ENCODE results near the gene PLCH1. TPM values are rescaled to one million over a fixed set of nuclear protein-coding genes. Genes with fewer than 3 reads are reported as not detected.

Gene PLCH1
- total RNA-seq, 1 experiment from 2014 or later = 8.9 TPM

DNA sequence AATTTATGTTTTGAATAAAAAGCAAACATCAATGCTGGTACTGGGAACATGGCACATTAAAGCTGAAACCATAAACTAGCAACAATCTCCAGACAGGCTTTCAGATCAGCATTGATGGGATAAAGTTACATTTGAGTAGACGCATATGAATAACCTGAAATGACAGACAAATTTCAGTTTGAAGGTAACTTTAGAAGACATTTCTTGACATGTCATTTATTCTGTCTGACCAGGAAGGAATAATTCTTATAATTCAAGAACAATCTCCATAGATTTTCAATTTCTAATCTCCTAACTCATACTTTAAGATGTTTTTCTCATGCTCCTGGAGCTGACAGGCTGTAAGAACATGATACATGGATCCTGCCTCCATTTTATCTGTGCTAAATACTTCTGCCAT is 69.8 kb downstream of the PLCH1 start (continued):
- TF ChIP-seq, protein P1, sequence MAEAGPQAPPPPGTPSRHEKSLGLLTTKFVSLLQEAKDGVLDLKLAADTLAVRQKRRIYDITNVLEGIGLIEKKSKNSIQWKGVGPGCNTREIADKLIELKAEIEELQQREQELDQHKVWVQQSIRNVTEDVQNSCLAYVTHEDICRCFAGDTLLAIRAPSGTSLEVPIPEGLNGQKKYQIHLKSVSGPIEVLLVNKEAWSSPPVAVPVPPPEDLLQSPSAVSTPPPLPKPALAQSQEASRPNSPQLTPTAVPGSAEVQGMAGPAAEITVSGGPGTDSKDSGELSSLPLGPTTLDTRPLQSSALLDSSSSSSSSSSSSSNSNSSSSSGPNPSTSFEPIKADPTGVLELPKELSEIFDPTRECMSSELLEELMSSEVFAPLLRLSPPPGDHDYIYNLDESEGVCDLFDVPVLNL (CRISPR knock-in tag; IDR thresholded peaks at IDR 0.05; ENCODE audit: borderline replicate concordance, low read depth) = no peak

DNA sequence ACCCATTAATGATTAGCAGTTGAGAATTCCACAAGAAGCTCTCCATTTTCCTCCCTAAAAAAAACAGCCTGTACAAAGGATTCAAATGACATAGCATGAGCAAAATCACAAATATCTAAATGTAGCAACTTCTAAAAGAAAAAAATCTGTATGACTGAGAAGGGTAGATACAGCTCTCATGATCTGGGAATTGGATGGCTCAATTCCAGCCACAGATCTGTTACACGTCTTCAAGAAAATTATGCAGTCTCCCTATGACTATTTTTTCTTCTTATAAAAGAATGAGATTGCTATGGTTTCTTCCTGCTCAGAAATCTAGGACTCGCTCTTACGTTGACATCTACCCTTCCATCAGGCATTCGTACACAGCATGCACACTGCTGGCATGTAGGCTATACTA is 71.5 kb downstream of the PLCH1 start:
- POLR2A ChIA-PET = no interaction called here
- no peak for DNase-seq (ENCODE audit: low spot score)
- ATAC-seq = no peak
- Mint-ChIP-seq H3K4me3 (no peak overlapping the region), H3K27ac (no peak overlapping the region), H3K9me3 (no peaks in the 10 kb centered on the region), H3K27me3 (ENCODE audit: low read depth) (peaks cover 14% of the 10 kb centered on the region), H3K4me1 (peaks cover 12% of the 10 kb centered on the region), H3K36me3 (no peaks in the 10 kb centered on the region)
- CTCF ChIA-PET = interaction anchor here (1.0 to 1.2 kb wide), 2 partner anchors 29 to 133 kb away, joined by 3 read pairs; partner anchors contain the start of gene C3orf33
- TF ChIP-seq ZNF219 (CRISPR knock-in tag; IDR thresholded peaks at IDR 0.05; ENCODE audit: borderline replicate concordance) (no peak), MXD4 (CRISPR knock-in tag; IDR thresholded peaks at IDR 0.05; ENCODE audit: borderline replicate concordance) (no peak), ZNF396 (CRISPR knock-in tag; IDR thresholded peaks at IDR 0.05; ENCODE audit: borderline replicate concordance) (no peak), PRRX2 (CRISPR knock-in tag; IDR thresholded peaks at IDR 0.05) (no peak), ZNF423 (CRISPR knock-in tag; IDR thresholded peaks at IDR 0.05) (no peak), NR2C2 (CRISPR knock-in tag; IDR thresholded peaks at IDR 0.05) (no peak), NR3C1 (CRISPR knock-in tag; conservative IDR thresholded peaks at IDR 0.05; ENCODE audit: low read depth) (no peak), SMAD4 (CRISPR knock-in tag; IDR thresholded peaks at IDR 0.05) (no peak)
- TF ChIP-seq, protein P2, sequence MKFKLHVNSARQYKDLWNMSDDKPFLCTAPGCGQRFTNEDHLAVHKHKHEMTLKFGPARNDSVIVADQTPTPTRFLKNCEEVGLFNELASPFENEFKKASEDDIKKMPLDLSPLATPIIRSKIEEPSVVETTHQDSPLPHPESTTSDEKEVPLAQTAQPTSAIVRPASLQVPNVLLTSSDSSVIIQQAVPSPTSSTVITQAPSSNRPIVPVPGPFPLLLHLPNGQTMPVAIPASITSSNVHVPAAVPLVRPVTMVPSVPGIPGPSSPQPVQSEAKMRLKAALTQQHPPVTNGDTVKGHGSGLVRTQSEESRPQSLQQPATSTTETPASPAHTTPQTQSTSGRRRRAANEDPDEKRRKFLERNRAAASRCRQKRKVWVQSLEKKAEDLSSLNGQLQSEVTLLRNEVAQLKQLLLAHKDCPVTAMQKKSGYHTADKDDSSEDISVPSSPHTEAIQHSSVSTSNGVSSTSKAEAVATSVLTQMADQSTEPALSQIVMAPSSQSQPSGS (CRISPR knock-in tag; IDR thresholded peaks at IDR 0.05; ENCODE audit: borderline replicate concordance, low read depth) = no peak
- TF ChIP-seq, protein P3, sequence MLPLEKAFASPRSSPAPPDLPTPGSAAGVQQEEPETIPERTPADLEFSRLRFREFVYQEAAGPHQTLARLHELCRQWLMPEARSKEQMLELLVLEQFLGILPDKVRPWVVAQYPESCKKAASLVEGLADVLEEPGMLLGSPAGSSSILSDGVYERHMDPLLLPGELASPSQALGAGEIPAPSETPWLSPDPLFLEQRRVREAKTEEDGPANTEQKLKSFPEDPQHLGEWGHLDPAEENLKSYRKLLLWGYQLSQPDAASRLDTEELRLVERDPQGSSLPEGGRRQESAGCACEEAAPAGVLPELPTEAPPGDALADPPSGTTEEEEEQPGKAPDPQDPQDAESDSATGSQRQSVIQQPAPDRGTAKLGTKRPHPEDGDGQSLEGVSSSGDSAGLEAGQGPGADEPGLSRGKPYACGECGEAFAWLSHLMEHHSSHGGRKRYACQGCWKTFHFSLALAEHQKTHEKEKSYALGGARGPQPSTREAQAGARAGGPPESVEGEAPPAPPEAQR (CRISPR knock-in tag; IDR thresholded peaks at IDR 0.05) = no peak
- TF ChIP-seq, protein P4, sequence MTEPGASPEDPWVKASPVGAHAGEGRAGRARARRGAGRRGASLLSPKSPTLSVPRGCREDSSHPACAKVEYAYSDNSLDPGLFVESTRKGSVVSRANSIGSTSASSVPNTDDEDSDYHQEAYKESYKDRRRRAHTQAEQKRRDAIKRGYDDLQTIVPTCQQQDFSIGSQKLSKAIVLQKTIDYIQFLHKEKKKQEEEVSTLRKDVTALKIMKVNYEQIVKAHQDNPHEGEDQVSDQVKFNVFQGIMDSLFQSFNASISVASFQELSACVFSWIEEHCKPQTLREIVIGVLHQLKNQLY (CRISPR knock-in tag; IDR thresholded peaks at IDR 0.05) = no peak
- TF ChIP-seq, protein P5, sequence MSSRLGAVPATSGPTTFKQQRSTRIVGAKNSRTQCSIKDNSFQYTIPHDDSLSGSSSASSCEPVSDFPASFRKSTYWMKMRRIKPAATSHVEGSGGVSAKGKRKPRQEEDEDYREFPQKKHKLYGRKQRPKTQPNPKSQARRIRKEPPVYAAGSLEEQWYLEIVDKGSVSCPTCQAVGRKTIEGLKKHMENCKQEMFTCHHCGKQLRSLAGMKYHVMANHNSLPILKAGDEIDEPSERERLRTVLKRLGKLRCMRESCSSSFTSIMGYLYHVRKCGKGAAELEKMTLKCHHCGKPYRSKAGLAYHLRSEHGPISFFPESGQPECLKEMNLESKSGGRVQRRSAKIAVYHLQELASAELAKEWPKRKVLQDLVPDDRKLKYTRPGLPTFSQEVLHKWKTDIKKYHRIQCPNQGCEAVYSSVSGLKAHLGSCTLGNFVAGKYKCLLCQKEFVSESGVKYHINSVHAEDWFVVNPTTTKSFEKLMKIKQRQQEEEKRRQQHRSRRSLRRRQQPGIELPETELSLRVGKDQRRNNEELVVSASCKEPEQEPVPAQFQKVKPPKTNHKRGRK (CRISPR knock-in tag; IDR thresholded peaks at IDR 0.05; ENCODE audit: borderline replicate concordance) = no peak

DNA sequence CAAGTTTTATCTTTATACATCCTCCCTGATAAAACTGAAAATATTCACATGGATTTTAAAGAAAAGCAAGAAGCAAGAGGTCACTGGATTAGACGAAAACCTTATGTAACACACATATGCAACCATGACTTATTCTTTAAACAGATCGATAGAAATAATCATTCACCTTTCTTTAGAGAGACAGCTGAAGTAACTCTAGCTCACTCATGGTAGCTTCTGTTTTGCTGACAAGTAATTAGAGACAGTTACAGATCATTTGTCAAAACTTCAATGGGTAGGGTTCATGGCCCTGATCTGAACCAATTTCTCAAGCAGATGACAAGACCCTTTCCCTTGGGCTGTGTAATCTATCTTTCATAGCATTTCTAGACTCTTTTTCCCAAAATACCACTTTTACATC is 74.5 kb downstream of the PLCH1 start:
- H3K9me3 Mint-ChIP-seq = no peaks in the 10 kb centered on the region
- ChIA-PET POLR2A (no interaction called here), CTCF (interaction anchor here (1.2 to 1.5 kb wide), 2 partner anchors 12 to 288 kb away, joined by 3 read pairs; no protein-coding TSS in a partner anchor)
- no peak for ATAC-seq
- no peak overlapping the region for H3K4me3 Mint-ChIP-seq
- TF ChIP-seq RORB (CRISPR knock-in tag; IDR thresholded peaks at IDR 0.05) (no peak), NFATC4 (CRISPR knock-in tag; IDR thresholded peaks at IDR 0.05) (no peak), ZNF263 (CRISPR knock-in tag; IDR thresholded peaks at IDR 0.05; ENCODE audit: low read depth) (no peak), FOXP1 (CRISPR knock-in tag; IDR thresholded peaks at IDR 0.05; ENCODE audit: borderline replicate concordance) (no peak), JAZF1 (CRISPR knock-in tag; IDR thresholded peaks at IDR 0.05) (no peak), TEAD4 (CRISPR knock-in tag; IDR thresholded peaks at IDR 0.05) (no peak), EMX1 (CRISPR knock-in tag; IDR thresholded peaks at IDR 0.05) (no peak)
- TF ChIP-seq, protein P6, sequence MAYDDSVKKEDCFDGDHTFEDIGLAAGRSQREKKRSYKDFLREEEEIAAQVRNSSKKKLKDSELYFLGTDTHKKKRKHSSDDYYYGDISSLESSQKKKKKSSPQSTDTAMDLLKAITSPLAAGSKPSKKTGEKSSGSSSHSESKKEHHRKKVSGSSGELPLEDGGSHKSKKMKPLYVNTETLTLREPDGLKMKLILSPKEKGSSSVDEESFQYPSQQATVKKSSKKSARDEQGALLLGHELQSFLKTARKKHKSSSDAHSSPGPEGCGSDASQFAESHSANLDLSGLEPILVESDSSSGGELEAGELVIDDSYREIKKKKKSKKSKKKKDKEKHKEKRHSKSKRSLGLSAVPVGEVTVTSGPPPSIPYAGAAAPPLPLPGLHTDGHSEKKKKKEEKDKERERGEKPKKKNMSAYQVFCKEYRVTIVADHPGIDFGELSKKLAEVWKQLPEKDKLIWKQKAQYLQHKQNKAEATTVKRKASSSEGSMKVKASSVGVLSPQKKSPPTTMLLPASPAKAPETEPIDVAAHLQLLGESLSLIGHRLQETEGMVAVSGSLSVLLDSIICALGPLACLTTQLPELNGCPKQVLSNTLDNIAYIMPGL (CRISPR knock-in tag; IDR thresholded peaks at IDR 0.05) = no peak
- TF ChIP-seq, protein P5 (CRISPR knock-in tag; IDR thresholded peaks at IDR 0.05; ENCODE audit: borderline replicate concordance) = no peak
- H3K4me1 Mint-ChIP-seq = peaks cover 1% of the 10 kb centered on the region
- DNase-seq (ENCODE audit: low spot score) = no peak
- H3K36me3 Mint-ChIP-seq = no peaks in the 10 kb centered on the region
- peaks cover 3% of the 10 kb centered on the region for H3K27me3 Mint-ChIP-seq (ENCODE audit: low read depth)
- no peak overlapping the region for H3K27ac Mint-ChIP-seq
